B cell (primary cell): ENCODE data around the gene TMEM170B. TPM values are rescaled to one million over a fixed set of nuclear protein-coding genes. Genes with fewer than 3 reads are reported as not detected.

Experiments used
- ATAC-seq: fragments of 200-7000 bp; cut with Tn5 transposase; one replicate; pipeline ENCODE4 v1.10.0; 2021; ENCODE audit warnings: low read depth, mild to moderate bottlenecking, moderate number of reproducible peaks, moderate library complexity
- CTCF ChIA-PET: fragments of 350-600 bp; sonication (Branson Sonifier 250); formaldehyde crosslinking; loops from one replicate; lab custom pipeline; 2021; ENCODE audit warnings: antibody characterized with exemption, inconsistent platforms; lab: Charles Lee
- POLR2A ChIA-PET: fragments of 350-600 bp; sonication (Branson Sonifier 250); formaldehyde crosslinking; loops from one replicate; lab custom pipeline; 2021; ENCODE audit warnings: antibody characterized with exemption; lab: Charles Lee
- DNase-seq: peaks from one replicate; pipeline ENCODE4 v3.0.0; 2013
- H2AFZ ChIP-seq: 2 replicates; pipeline ENCODE4 v1.6.1; 2012; ENCODE audit warnings: mild to moderate bottlenecking, low read depth, low read length; ENCODE audit not compliant: insufficient read depth, poor library complexity, severe bottlenecking
- H3K27ac ChIP-seq, 2 donors: 1 replicate in 1 of 2; 2 replicates in 1 of 2; pipeline ENCODE4 v1.5.1; 2012 to 2013; ENCODE audit warnings: low read length in 2 of 2, mild to moderate bottlenecking in 2 of 2, moderate library complexity in 1 of 2
- H3K27me3 ChIP-seq, 4 experiments: fragments of 200-600 bp in 1 of 4; sonication (generic) in 1 of 4; replicated peaks in 1 of 4; 1 replicate in 2 of 4; 2 replicates in 2 of 4; pipeline versions ENCODE4 v1.6.1 to v1.7.0; 2013 to 2016; ENCODE audit warnings: low read length in 3 of 4, mild to moderate bottlenecking in 2 of 4, mixed read lengths in 1 of 4, moderate library complexity in 1 of 4; ENCODE audit not compliant: insufficient read depth in 4 of 4, control insufficient read depth in 3 of 4; ENCODE audit errors: control extremely low read depth in 1 of 4
- H3K36me3 ChIP-seq, 2 experiments: replicated peaks in 1 of 2; 1 replicate in 1 of 2; 2 replicates in 1 of 2; pipeline versions ENCODE4 v1.6.1 to v1.7.1; 2013; ENCODE audit warnings: low read length in 1 of 2; ENCODE audit not compliant: insufficient read depth in 2 of 2, control insufficient read depth in 1 of 2; ENCODE audit errors: control extremely low read depth in 1 of 2, extremely low read depth in 1 of 2
- H3K4me1 ChIP-seq, 2 donors: fragments of 200-600 bp in 1 of 2; sonication (generic) in 1 of 2; 1 replicate in 1 of 2; 2 replicates in 1 of 2; pipeline versions ENCODE4 v1.5.1 to v1.6.1; 2013 to 2017; ENCODE audit warnings: low read length in 2 of 2; ENCODE audit not compliant: control insufficient read depth in 2 of 2, insufficient read depth in 2 of 2
- H3K4me2 ChIP-seq: replicated peaks from 2 replicates; pipeline ENCODE3; 2012; ENCODE audit warnings: mild to moderate bottlenecking, low read depth, low read length; ENCODE audit not compliant: poor library complexity, severe bottlenecking
- H3K4me3 ChIP-seq, 5 experiments: fragments of 200-600 bp in 1 of 5; sonication (generic) in 1 of 5; 1 replicate in 3 of 5; 2 replicates in 2 of 5; pipeline versions ENCODE4 v1.5.1 to v1.7.0; 2011 to 2016; ENCODE audit warnings: low read length in 4 of 5, mild to moderate bottlenecking in 4 of 5, low read depth in 2 of 5, control low read depth in 1 of 5, moderate library complexity in 1 of 5; ENCODE audit not compliant: insufficient read depth in 1 of 5; ENCODE audit errors: control extremely low read depth in 1 of 5, extremely low read depth in 1 of 5
- H3K79me2 ChIP-seq: fragments of 200-600 bp; sonication (generic); one replicate; pipeline ENCODE4 v1.6.0; 2016; ENCODE audit warnings: low read length; ENCODE audit not compliant: control insufficient read depth, insufficient read depth
- H3K9ac ChIP-seq: fragments of 200-600 bp; sonication (generic); 2 replicates; pipeline ENCODE4 v1.6.1; 2017; ENCODE audit warnings: mild to moderate bottlenecking, low read length, moderate library complexity
- H3K9me3 ChIP-seq, 3 donors: one replicate each; pipeline versions ENCODE4 v1.6.1 to v1.7.1; 2013; ENCODE audit warnings: low read length in 2 of 3; ENCODE audit not compliant: control insufficient read depth in 2 of 3, insufficient read depth in 1 of 3; ENCODE audit errors: control extremely low read depth in 1 of 3
- H4K20me1 ChIP-seq: 2 replicates; pipeline ENCODE4 v1.6.0; 2012; ENCODE audit warnings: mild to moderate bottlenecking, low read length; ENCODE audit not compliant: insufficient read depth, control insufficient read depth, poor library complexity, severe bottlenecking
- H3K27ac Mint-ChIP-seq: one replicate; pipeline ENCODE4 v1.8.0; 2021; ENCODE audit warnings: mixed read lengths
- H3K27me3 Mint-ChIP-seq: one replicate; pipeline ENCODE4 v1.8.0; 2021; ENCODE audit warnings: mixed read lengths
- H3K4me1 Mint-ChIP-seq: one replicate; pipeline ENCODE4 v1.8.0; 2021; ENCODE audit warnings: mixed read lengths
- H3K4me3 Mint-ChIP-seq: one replicate; pipeline ENCODE4 v1.8.0; 2021; ENCODE audit warnings: mixed read lengths
- H3K9me3 Mint-ChIP-seq: one replicate; pipeline ENCODE4 v1.8.0; 2022; ENCODE audit warnings: mixed read lengths; ENCODE audit not compliant: insufficient read depth
- EZH2 ChIP-seq: IDR thresholded peaks from 2 replicates; pipeline ENCODE4 v1.6.1; 2012; ENCODE audit warnings: borderline replicate concordance, low read depth, mild to moderate bottlenecking, moderate library complexity, low read length; ENCODE audit not compliant: insufficient read depth, poor library complexity, severe bottlenecking
- WGBS: methylation state at CpG from one replicate; pipeline ENCODE4 v1.1.5; 2013; ENCODE audit warnings: missing lambda C conversion rate; ENCODE audit not compliant: insufficient coverage; 5-methylcytosine and 5-hydroxymethylcytosine counted together
- intact Hi-C: fragments of 100-400 bp; cut with micrococcal nuclease; formaldehyde crosslinking; loops from one replicate; pipeline ENCODE4 v1.10.0; 2022
- polyA minus RNA-seq: library from RNA; depleted of rRNA, polyadenylated mRNA; stranded (reverse); fragments of >200 nt; gene quantifications from 2 replicates; pipeline ENCODE4 v1.2.3, GENCODE V29; 2012
- polyA plus RNA-seq: library from polyadenylated mRNA; depleted of rRNA; stranded (reverse); fragments of >200 nt; gene quantifications from 2 replicates; pipeline ENCODE4 v1.2.3, GENCODE V29; 2012
- total RNA-seq, 2 donors: library from RNA; stranded (reverse); fragments of 120-200 nt in 1 of 2; gene quantifications; 1 replicate in 1 of 2; 2 replicates in 1 of 2; pipeline versions ENCODE4 v1.2.3 to v1.2.4, GENCODE V29; 2013 to 2022
- TF ChIP-seq, protein P1 (sequence below): fragments of 200-600 bp; IDR thresholded peaks from one replicate; pipeline ENCODE4 v1.8.0; 2022; ENCODE audit warnings: antibody characterized with exemption, mild to moderate bottlenecking

The TMEM170B gene, protein sequence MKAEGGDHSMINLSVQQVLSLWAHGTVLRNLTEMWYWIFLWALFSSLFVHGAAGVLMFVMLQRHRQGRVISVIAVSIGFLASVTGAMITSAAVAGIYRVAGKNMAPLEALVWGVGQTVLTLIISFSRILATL
- total RNA-seq = 3.2 and 3.4 TPM in 2 replicates
- 1.8 TPM for total RNA-seq (2013)
- polyA plus RNA-seq = 0.64 and 1.1 TPM in 2 replicates
- 0.43 and 0.57 TPM in 2 replicates for polyA minus RNA-seq

DNA sequence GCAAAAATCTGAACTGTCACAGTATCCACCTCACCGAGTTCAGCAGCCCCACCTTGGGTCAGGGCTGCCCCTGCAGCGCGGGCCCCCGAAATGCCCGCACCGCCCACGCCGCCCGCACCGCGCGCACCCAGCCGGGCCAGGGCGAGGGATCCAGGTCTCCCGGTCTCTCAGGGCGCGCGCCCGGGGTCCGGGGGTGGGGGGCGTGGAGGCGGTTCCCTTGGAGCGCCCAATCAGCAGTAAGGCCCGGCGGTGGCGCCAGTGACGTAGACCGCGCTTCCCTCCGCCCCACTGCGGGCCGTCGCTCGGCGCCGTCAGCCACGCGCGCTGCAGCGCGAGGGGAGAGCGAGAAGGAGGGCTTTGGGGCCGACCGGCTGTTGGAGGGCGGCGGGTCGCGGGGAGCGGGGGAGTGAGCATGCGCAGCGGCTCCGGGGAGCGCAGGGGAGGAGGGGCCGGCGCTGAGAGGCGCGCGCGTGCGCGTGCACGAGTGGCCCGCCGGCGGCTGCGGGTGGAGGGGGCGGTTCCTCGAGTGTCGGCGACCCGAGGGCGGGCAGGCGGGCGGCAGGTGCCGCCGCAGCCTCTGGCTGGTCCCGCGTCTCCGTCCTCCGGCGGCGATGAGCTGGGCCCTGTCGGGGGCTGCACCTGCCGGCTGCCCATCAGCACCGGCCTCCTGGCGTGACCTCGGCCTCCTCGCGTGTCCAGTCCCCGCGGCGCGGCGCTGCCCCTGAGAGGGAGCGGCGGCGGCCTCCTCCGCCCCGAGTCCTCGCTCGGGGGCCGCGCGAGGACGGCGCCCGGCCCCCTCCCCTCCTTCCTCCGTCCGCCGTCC is at the start of gene TMEM170B:
TMEM170B (plus strand) TSS at position 521 of the 823 bp plus-strand sequence. CDS start 529 bp downstream, outside the sequence.
- Mint-ChIP-seq H3K9me3 (no peaks in the 10 kb centered on the region), H3K4me1 (peaks cover 16% of the 10 kb centered on the region), H3K27me3 (peaks cover 8% of the 10 kb centered on the region), H3K27ac (peak within 1 kb of the TSS; percentile 92), H3K4me3 (peak within 1 kb of the TSS; percentile 87)
- TF ChIP-seq EZH2 = no peak
- TF ChIP-seq, protein P1, sequence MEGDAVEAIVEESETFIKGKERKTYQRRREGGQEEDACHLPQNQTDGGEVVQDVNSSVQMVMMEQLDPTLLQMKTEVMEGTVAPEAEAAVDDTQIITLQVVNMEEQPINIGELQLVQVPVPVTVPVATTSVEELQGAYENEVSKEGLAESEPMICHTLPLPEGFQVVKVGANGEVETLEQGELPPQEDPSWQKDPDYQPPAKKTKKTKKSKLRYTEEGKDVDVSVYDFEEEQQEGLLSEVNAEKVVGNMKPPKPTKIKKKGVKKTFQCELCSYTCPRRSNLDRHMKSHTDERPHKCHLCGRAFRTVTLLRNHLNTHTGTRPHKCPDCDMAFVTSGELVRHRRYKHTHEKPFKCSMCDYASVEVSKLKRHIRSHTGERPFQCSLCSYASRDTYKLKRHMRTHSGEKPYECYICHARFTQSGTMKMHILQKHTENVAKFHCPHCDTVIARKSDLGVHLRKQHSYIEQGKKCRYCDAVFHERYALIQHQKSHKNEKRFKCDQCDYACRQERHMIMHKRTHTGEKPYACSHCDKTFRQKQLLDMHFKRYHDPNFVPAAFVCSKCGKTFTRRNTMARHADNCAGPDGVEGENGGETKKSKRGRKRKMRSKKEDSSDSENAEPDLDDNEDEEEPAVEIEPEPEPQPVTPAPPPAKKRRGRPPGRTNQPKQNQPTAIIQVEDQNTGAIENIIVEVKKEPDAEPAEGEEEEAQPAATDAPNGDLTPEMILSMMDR = no peak
- peak; percentile 93 for ATAC-seq
- CTCF ChIA-PET = interaction anchor here (1.1 to 1.6 kb wide), 2 partner anchors 18 to 41 kb away, joined by 3 to 7 read pairs; no protein-coding TSS in a partner anchor
- no peaks in the 10 kb centered on the region for H3K79me2 ChIP-seq
- peak within 1 kb of the TSS; percentile 68 to 83 (median 80) for H3K4me3 ChIP-seq
- H3K9me3 ChIP-seq = no peaks in the 10 kb centered on the region
- intact Hi-C loops = loop anchor here (1.0 to 5.0 kb wide), 6 partner anchors 23 to 1950 kb away; partner anchors contain the start of genes GFOD1, MAK, NEDD9 and TMEM14B
- no peaks in the 10 kb centered on the region for H3K27me3 ChIP-seq
- peaks cover 8 to 11% of the 10 kb centered on the region in 2 donors for H3K4me1 ChIP-seq
- H3K4me2 ChIP-seq = peak within 1 kb of the TSS; percentile 88
- H2AFZ ChIP-seq = peak within 1 kb of the TSS; percentile 95
- no peaks in the 10 kb centered on the region for H3K36me3 ChIP-seq
- under 1% methylated on average over 109 of the region's 110 CpGs for WGBS
- H3K27ac ChIP-seq = peak within 1 kb of the TSS; percentile 19 to 83
- POLR2A ChIA-PET = no interaction called here
- peak; percentile 99 for DNase-seq
- H4K20me1 ChIP-seq = no peaks in the 10 kb centered on the region
- peak within 1 kb of the TSS; percentile 89 for H3K9ac ChIP-seq
